HepG2 (cell line): Measurements from ENCODE around the gene KRI1. TPM values are rescaled to one million over a fixed set of nuclear protein-coding genes. Genes with fewer than 3 reads are reported as not detected.
A peak's percentile ranks its signal among the peaks of the same experiment; 100 is the strongest.

Source experiments
- ARID5B ChIP-seq: IDR thresholded peaks from 2 replicates; pipeline ENCODE4 v1.4.0; 2020; ENCODE audit warnings: mild to moderate bottlenecking, missing genetic modification reagents
- FOXP1 ChIP-seq, 2 experiments: fragments of 450-650 bp in 1 of 2; IDR thresholded peaks; 2 replicates each; pipeline ENCODE4 v1.6.1; 2017 to 2018; ENCODE audit warnings: antibody characterized with exemption in 1 of 2
- GATAD2A ChIP-seq: IDR thresholded peaks from 2 replicates; pipeline ENCODE4 v1.6.1; 2016
- JUNB ChIP-seq: sonication (generic); formaldehyde crosslinking; IDR thresholded peaks from 2 replicates; pipeline ENCODE4 v1.8.0; 2022; ENCODE audit warnings: missing genetic modification reagents, mild to moderate bottlenecking, borderline replicate concordance
- NFKB2 ChIP-seq: sonication (generic); formaldehyde crosslinking; IDR thresholded peaks from 2 replicates; pipeline ENCODE4 v1.4.0; 2020; ENCODE audit warnings: missing genetic modification reagents, borderline replicate concordance
- STAT5B ChIP-seq: sonication (generic); formaldehyde crosslinking; IDR thresholded peaks from 2 replicates; pipeline ENCODE4 v1.4.0; 2020; ENCODE audit warnings: missing genetic modification reagents
- ZNF17 ChIP-seq: sonication (generic); formaldehyde crosslinking; IDR thresholded peaks from 2 replicates; pipeline ENCODE4 v1.5.0; 2020; ENCODE audit warnings: mild to moderate bottlenecking, missing genetic modification reagents
- ZNF432 ChIP-seq: sonication (generic); formaldehyde crosslinking; IDR thresholded peaks from 2 replicates; pipeline ENCODE4 v1.5.0; 2020; ENCODE audit warnings: missing genetic modification reagents, mild to moderate bottlenecking, borderline replicate concordance
- ZNF549 ChIP-seq: sonication (generic); formaldehyde crosslinking; IDR thresholded peaks from 2 replicates; pipeline ENCODE4 v1.5.0; 2020; ENCODE audit warnings: missing genetic modification reagents
- ZNF615 ChIP-seq: sonication (generic); formaldehyde crosslinking; IDR thresholded peaks from 2 replicates; pipeline ENCODE4 v1.5.0; 2020; ENCODE audit warnings: mild to moderate bottlenecking, missing genetic modification reagents, borderline replicate concordance
- polyA plus RNA-seq, 8 experiments: library from polyadenylated mRNA; depleted of rRNA in 3 of 8; stranded (reverse) in 7 of 8; unstranded in 1 of 8; fragments of >200 nt; fragmentation: Illumina TruSeq in 4 of 8; extraction: Trizol in 4 of 8; gene quantifications; 2 replicates each; pipeline versions ENCODE4 v1.2.1 to v1.2.3, GENCODE V29; 2011 to 2016; ENCODE audit warnings: low read depth in 4 of 8, missing spikeins in 1 of 8, mixed read lengths in 1 of 8; ENCODE audit not compliant: insufficient read depth in 1 of 8
- total RNA-seq, 5 experiments: library from RNA; depleted of rRNA; stranded (reverse); fragments of >200 nt; fragmentation: Illumina TruSeq; extraction: Trizol; gene quantifications; 2 replicates each; pipeline ENCODE4 v1.2.3, GENCODE V29; 2016; ENCODE audit warnings: low read depth in 1 of 5
- TF ChIP-seq, protein P1 (sequence below): sonication (generic); formaldehyde crosslinking; IDR thresholded peaks from one replicate; pipeline ENCODE4 v1.5.1; 2020; ENCODE audit warnings: mild to moderate bottlenecking, missing genetic modification reagents; ENCODE audit errors: not compliant biosample characterization
- TF ChIP-seq, protein P2 (sequence below): sonication (generic); formaldehyde crosslinking; IDR thresholded peaks from 2 replicates; pipeline ENCODE4 v1.8.1; 2023; ENCODE audit warnings: mild to moderate bottlenecking, inconsistent platforms, moderate library complexity, missing genetic modification reagents, borderline replicate concordance
- TF ChIP-seq, protein P3 (sequence below): IDR thresholded peaks from 2 replicates; pipeline ENCODE4 v1.6.1; 2016; ENCODE audit warnings: missing compliant biosample characterization, missing genetic modification reagents, borderline replicate concordance

The KRI1 gene
- total and polyA plus RNA-seq, 2 of the 13 experiments (the other 11 are each of a cell fraction or from before 2014, with no cell fraction given) = 9.1 to 11.7 TPM

- TF ChIP-seq, protein P1, sequence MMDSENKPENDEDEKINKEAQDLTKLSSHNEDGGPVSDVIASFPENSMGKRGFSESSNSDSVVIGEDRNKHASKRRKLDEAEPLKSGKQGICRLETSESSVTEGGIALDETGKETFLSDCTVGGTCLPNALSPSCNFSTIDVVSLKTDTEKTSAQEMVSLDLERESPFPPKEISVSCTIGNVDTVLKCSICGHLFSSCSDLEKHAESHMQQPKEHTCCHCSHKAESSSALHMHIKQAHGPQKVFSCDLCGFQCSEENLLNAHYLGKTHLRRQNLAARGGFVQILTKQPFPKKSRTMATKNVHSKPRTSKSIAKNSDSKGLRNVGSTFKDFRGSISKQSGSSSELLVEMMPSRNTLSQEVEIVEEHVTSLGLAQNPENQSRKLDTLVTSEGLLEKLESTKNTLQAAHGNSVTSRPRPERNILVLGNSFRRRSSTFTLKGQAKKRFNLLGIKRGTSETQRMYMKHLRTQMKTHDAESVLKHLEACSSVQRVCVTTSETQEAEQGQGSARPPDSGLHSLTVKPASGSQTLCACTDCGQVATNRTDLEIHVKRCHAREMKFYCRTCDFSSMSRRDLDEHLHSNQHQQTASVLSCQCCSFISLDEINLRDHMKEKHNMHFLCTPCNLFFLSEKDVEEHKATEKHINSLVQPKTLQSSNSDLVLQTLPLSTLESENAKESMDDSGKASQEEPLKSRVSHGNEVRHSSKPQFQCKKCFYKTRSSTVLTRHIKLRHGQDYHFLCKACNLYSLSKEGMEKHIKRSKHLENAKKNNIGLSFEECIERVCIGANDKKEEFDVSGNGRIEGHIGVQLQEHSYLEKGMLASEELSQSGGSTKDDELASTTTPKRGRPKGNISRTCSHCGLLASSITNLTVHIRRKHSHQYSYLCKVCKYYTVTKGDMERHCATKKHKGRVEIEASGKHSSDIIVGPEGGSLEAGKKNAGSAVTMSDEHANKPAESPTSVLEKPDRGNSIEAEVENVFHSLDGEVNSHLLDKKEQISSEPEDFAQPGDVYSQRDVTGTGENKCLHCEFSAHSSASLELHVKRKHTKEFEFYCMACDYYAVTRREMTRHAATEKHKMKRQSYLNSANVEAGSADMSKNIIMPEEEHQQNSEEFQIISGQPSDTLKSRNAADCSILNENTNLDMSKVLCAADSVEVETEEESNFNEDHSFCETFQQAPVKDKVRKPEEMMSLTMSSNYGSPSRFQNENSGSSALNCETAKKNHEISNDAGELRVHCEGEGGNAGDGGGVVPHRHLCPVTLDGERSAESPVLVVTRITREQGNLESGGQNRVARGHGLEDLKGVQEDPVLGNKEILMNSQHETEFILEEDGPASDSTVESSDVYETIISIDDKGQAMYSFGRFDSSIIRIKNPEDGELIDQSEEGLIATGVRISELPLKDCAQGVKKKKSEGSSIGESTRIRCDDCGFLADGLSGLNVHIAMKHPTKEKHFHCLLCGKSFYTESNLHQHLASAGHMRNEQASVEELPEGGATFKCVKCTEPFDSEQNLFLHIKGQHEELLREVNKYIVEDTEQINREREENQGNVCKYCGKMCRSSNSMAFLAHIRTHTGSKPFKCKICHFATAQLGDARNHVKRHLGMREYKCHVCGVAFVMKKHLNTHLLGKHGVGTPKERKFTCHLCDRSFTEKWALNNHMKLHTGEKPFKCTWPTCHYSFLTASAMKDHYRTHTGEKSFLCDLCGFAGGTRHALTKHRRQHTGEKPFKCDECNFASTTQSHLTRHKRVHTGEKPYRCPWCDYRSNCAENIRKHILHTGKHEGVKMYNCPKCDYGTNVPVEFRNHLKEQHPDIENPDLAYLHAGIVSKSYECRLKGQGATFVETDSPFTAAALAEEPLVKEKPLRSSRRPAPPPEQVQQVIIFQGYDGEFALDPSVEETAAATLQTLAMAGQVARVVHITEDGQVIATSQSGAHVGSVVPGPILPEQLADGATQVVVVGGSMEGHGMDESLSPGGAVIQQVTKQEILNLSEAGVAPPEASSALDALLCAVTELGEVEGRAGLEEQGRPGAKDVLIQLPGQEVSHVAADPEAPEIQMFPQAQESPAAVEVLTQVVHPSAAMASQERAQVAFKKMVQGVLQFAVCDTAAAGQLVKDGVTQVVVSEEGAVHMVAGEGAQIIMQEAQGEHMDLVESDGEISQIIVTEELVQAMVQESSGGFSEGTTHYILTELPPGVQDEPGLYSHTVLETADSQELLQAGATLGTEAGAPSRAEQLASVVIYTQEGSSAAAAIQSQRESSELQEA (CRISPR knock-in tag) = peak; percentile 94
- TF ChIP-seq ARID5B (peak; percentile 43; the same call in 1 of the 2 replicates), JUNB (CRISPR knock-in tag) (no peak), ZNF432 (no peak), NFKB2 (CRISPR knock-in tag) (peak; percentile 97), STAT5B (no peak), ZNF17 (no peak), ZNF549 (CRISPR knock-in tag) (no peak), FOXP1 (IDR thresholded peaks at IDR 0.05) (no peak), FOXP1 (CRISPR knock-in tag; IDR thresholded peaks at IDR 0.05) (0 out of 2 replicates have a peak, but pooled peaks have one; percentile 20), ZNF615 (CRISPR knock-in tag) (0 out of 2 replicates have a peak, but pooled peaks have one; percentile 29), GATAD2A (CRISPR knock-in tag) (peak; percentile 66)
- TF ChIP-seq, protein P2, sequence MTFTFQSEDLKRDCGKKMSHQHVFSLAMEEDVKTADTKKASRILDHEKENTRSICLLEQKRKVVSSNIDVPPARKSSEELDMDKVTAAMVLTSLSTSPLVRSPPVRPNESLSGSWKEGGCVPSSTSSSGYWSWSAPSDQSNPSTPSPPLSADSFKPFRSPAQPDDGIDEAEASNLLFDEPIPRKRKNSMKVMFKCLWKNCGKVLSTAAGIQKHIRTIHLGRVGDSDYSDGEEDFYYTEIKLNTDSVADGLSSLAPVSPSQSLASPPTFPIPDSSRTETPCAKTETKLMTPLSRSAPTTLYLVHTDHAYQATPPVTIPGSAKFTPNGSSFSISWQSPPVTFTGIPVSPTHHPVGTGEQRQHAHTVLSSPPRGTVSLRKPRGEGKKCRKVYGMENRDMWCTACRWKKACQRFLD (CRISPR knock-in tag) = peak; percentile 46; the same call in 1 of the 2 replicates
- TF ChIP-seq, protein P3, sequence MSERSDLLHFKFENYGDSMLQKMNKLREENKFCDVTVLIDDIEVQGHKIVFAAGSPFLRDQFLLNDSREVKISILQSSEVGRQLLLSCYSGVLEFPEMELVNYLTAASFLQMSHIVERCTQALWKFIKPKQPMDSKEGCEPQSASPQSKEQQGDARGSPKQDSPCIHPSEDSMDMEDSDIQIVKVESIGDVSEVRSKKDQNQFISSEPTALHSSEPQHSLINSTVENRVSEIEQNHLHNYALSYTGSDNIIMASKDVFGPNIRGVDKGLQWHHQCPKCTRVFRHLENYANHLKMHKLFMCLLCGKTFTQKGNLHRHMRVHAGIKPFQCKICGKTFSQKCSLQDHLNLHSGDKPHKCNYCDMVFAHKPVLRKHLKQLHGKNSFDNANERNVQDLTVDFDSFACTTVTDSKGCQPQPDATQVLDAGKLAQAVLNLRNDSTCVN (CRISPR knock-in tag) = peak; percentile 75; the same call in 1 of the 2 replicates
These were observed at the start of gene KRI1 (continued) for GRCh38 chr19:10565567-10566407.
